A549 (cell line): ENCODE results near the gene ZNF774. TPM values are rescaled to one million over a fixed set of nuclear protein-coding genes. Genes with fewer than 3 reads are reported as not detected.

ENCODE experiments used
- ATAC-seq, 2 experiments: fragments of 200-7000 bp in 1 of 2; fragments of >200 bp in 1 of 2; cut with Nextera tagmentation in 1 of 2; cut with Tn5 transposase in 1 of 2; 3 replicates each; pipeline versions ENCODE4 v1.8.0 to v1.9.1; 2018 to 2020; ENCODE audit warnings: mild to moderate bottlenecking in 1 of 2, moderate library complexity in 1 of 2
- CTCF ChIA-PET: fragments of 300-600 bp; sonication (Branson Sonifier 250); formaldehyde crosslinking; extraction: SDS; loops from one replicate; lab custom pipeline; 2021; ENCODE audit warnings: antibody characterized with exemption, inconsistent platforms; lab: Yijun Ruan, JAX
- POLR2A ChIA-PET: fragments of 350-600 bp; formaldehyde crosslinking; extraction: SDS; loops from one replicate; lab custom pipeline; 2021; ENCODE audit warnings: antibody characterized with exemption, inconsistent platforms; lab: Yijun Ruan, JAX
- DNase-seq, 2 experiments: peaks; one replicate each; pipeline versions ENCODE4 v3.0.0 to v3.0.0-alpha.2; 2011 to 2016; ENCODE audit warnings: low read depth in 1 of 2, low spot score in 1 of 2
- FAIRE-seq: peaks from 2 replicates; lab custom pipeline; 2011; peaks lifted over from hg19 to GRCh38; lab: Jason Lieb, UNC
- H3K27ac ChIP-seq, 2 experiments: fragments of >200 bp; sonication (Bioruptor Twin); formaldehyde crosslinking; 3 replicates each; pipeline ENCODE4 v1.5.1; 2016 to 2017
- H3K4me1 ChIP-seq: fragments of >200 bp; sonication (Bioruptor Twin); formaldehyde crosslinking; 3 replicates; pipeline ENCODE4 v1.6.1; 2016
- H3K4me2 ChIP-seq: fragments of >200 bp; sonication (Bioruptor Twin); formaldehyde crosslinking; 3 replicates; pipeline ENCODE4 v1.6.1; 2016
- H3K4me3 ChIP-seq: fragments of >200 bp; sonication (Bioruptor Twin); formaldehyde crosslinking; 3 replicates; pipeline ENCODE4 v1.5.1; 2016
- H3K9me3 ChIP-seq: fragments of >200 bp; sonication (Bioruptor Twin); formaldehyde crosslinking; 3 replicates; pipeline ENCODE4 v1.6.1; 2016
- CBX8 ChIP-seq: fragments of 200-600 bp; sonication (generic); IDR thresholded peaks from 2 replicates; pipeline ENCODE4 v1.6.1; 2016
- CEBPB ChIP-seq, 2 experiments: fragments of >200 bp in 1 of 2; sonication (Bioruptor Twin) in 1 of 2; formaldehyde crosslinking in 1 of 2; IDR thresholded peaks; 2 replicates each; pipeline ENCODE4 v1.6.1; 2012 to 2016
- CHD2 ChIP-seq: fragments of 150-350 bp; IDR thresholded peaks from 2 replicates; pipeline ENCODE4 v1.6.1; 2014; ENCODE audit warnings: low read length; ENCODE audit not compliant: partially characterized antibody
- EP300 ChIP-seq, 2 experiments: fragments of >200 bp; sonication (Bioruptor Twin); formaldehyde crosslinking; IDR thresholded peaks; 2 replicates in 1 of 2; 3 replicates in 1 of 2; pipeline ENCODE4 v1.6.1; 2016 to 2017
- ESRRA ChIP-seq: fragments of 150-350 bp; IDR thresholded peaks from 2 replicates; pipeline ENCODE4 v1.6.1; 2014; ENCODE audit warnings: mild to moderate bottlenecking, low read length, borderline replicate concordance
- FOSL2 ChIP-seq, 2 experiments: fragments of 450-650 bp in 1 of 2; fragments of >200 bp in 1 of 2; sonication (Bioruptor Twin) in 1 of 2; formaldehyde crosslinking; IDR thresholded peaks; 2 replicates each; pipeline versions ENCODE4 v1.5.0 to v1.6.1; 2016 to 2020; ENCODE audit warnings: mild to moderate bottlenecking in 1 of 2, moderate library complexity in 1 of 2
- FOXS1 ChIP-seq: fragments of 250-450 bp; sonication (Bioruptor Pico); IDR thresholded peaks from 2 replicates; pipeline ENCODE4 v1.5.0; 2020; ENCODE audit warnings: mild to moderate bottlenecking, moderate library complexity
- HOXB13 ChIP-seq: fragments of 250-450 bp; sonication (Bioruptor Pico); IDR thresholded peaks from 2 replicates; pipeline ENCODE4 v1.5.0; 2020; ENCODE audit warnings: low read depth, mild to moderate bottlenecking, moderate library complexity
- KDM5A ChIP-seq: fragments of 200-600 bp; sonication (generic); IDR thresholded peaks from 2 replicates; pipeline ENCODE4 v1.6.1; 2016; ENCODE audit warnings: antibody characterized with exemption, mild to moderate bottlenecking
- MAFK ChIP-seq: fragments of 450-650 bp; IDR thresholded peaks from 2 replicates; pipeline ENCODE4 v1.6.1; 2014; ENCODE audit not compliant: partially characterized antibody
- MYC ChIP-seq: IDR thresholded peaks from 2 replicates; pipeline ENCODE4 v1.6.1; 2012; ENCODE audit warnings: mild to moderate bottlenecking, inconsistent platforms, low read length, improper control_type of control experiment, borderline replicate concordance
- PHF8 ChIP-seq: fragments of 200-600 bp; sonication (generic); IDR thresholded peaks from 2 replicates; pipeline ENCODE4 v1.6.1; 2016; ENCODE audit warnings: low read depth, mild to moderate bottlenecking, antibody characterized with exemption, moderate library complexity, borderline replicate concordance
- POLR2A ChIP-seq: IDR thresholded peaks from 2 replicates; pipeline ENCODE4 v1.6.1; 2012; ENCODE audit warnings: mild to moderate bottlenecking, low read length
- RAD21 ChIP-seq, 2 experiments: fragments of >200 bp in 1 of 2; sonication (Bioruptor Twin) in 1 of 2; formaldehyde crosslinking in 1 of 2; IDR thresholded peaks in 1 of 2; conservative IDR thresholded peaks in 1 of 2; 2 replicates in 1 of 2; 3 replicates in 1 of 2; pipeline ENCODE4 v1.6.1; 2012 to 2018; ENCODE audit warnings: inconsistent platforms in 1 of 2
- TFCP2L1 ChIP-seq: fragments of 250-450 bp; sonication (Bioruptor Pico); IDR thresholded peaks from 2 replicates; pipeline ENCODE4 v1.5.0; 2021; ENCODE audit warnings: mild to moderate bottlenecking
- ZFP36 ChIP-seq: fragments of 450-650 bp; IDR thresholded peaks from 2 replicates; pipeline ENCODE4 v1.6.1; 2014; ENCODE audit warnings: borderline replicate concordance; ENCODE audit not compliant: partially characterized antibody
- WGBS: methylation state at CpG from one replicate; pipeline ENCODE4 v1.1.6; 2017; ENCODE audit errors: missing lambda C conversion rate; 5-methylcytosine and 5-hydroxymethylcytosine counted together
- polyA plus RNA-seq, 4 experiments: library from polyadenylated mRNA; depleted of rRNA in 3 of 4; stranded (reverse); fragments of >200 nt; fragmentation: RNase III in 1 of 4; extraction: RNeasy Plus Mini Kit Qiagen cat#74134 plus additional on column Dnase treatment in 1 of 4; gene quantifications; 2 replicates in 3 of 4; 3 replicates in 1 of 4; pipeline ENCODE4 v1.2.3, GENCODE V29; 2011 to 2017
- TF ChIP-seq, protein P1 (sequence below): fragments of 450-650 bp; IDR thresholded peaks from 2 replicates; pipeline ENCODE4 v1.6.1; 2014; ENCODE audit warnings: antibody characterized with exemption
- TF ChIP-seq, protein P2 (sequence below): fragments of >200 bp; sonication (Bioruptor Twin); formaldehyde crosslinking; IDR thresholded peaks from 3 replicates; pipeline ENCODE4 v1.5.1; 2016
- TF ChIP-seq, protein P3 (sequence below): fragments of 250-450 bp; sonication (Bioruptor Pico); IDR thresholded peaks from 2 replicates; pipeline ENCODE4 v1.5.0; 2020; ENCODE audit warnings: low read depth, mild to moderate bottlenecking, moderate library complexity
- TF ChIP-seq, protein P4 (sequence below): fragments of >200 bp; sonication (Bioruptor Twin); formaldehyde crosslinking; IDR thresholded peaks from 3 replicates; pipeline ENCODE4 v1.6.1; 2016
- TF ChIP-seq, protein P5 (sequence below): IDR thresholded peaks from 2 replicates; pipeline ENCODE4 v1.6.1; 2012; ENCODE audit warnings: low read depth, borderline replicate concordance

The ZNF774 gene
- polyA plus RNA-seq, 2 of the 4 experiments (the other 2 are of a cell fraction) = 1.2 to 1.3 TPM

DNA sequence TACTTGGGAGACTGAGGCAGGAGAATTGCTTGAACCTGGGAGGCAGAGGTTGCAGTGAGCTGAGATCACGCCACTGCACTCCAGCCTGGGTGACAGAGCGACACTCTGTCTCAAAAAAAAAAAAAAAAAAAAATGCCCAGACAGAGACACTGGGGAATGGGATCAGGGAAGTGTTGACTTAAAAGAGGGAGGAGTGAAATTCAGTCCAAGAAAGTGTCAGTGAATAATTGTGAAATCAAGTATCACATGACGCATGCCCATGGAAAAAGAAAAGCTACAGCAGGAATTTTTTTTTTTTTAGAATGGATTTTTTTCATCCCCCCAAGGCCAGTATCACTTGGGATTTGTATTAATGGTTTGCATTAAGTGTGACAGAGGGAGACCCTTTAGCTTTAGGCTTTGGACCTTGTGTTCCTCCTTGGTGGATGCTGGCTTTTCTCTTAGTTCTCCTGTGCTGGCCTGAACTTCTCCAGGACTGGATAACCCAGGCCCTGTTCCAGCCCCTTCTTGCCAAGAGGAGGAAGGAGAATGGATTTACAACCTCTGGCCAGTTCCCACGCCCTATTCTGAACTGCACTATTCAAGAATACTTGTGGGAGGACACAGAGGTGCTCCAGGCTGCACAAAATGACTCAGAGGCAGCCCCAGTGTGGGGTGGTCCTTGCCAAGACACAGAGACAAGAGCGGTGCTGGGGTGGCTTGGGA lies 36.7 kb upstream of the ZNF774 start:
- peak in 1 of 2 experiments; percentile 64 for DNase-seq
- TF ChIP-seq, protein P1, sequence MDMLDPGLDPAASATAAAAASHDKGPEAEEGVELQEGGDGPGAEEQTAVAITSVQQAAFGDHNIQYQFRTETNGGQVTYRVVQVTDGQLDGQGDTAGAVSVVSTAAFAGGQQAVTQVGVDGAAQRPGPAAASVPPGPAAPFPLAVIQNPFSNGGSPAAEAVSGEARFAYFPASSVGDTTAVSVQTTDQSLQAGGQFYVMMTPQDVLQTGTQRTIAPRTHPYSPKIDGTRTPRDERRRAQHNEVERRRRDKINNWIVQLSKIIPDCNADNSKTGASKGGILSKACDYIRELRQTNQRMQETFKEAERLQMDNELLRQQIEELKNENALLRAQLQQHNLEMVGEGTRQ = peak; percentile 44; the same call in 1 of the 2 replicates
- TF ChIP-seq, protein P2, sequence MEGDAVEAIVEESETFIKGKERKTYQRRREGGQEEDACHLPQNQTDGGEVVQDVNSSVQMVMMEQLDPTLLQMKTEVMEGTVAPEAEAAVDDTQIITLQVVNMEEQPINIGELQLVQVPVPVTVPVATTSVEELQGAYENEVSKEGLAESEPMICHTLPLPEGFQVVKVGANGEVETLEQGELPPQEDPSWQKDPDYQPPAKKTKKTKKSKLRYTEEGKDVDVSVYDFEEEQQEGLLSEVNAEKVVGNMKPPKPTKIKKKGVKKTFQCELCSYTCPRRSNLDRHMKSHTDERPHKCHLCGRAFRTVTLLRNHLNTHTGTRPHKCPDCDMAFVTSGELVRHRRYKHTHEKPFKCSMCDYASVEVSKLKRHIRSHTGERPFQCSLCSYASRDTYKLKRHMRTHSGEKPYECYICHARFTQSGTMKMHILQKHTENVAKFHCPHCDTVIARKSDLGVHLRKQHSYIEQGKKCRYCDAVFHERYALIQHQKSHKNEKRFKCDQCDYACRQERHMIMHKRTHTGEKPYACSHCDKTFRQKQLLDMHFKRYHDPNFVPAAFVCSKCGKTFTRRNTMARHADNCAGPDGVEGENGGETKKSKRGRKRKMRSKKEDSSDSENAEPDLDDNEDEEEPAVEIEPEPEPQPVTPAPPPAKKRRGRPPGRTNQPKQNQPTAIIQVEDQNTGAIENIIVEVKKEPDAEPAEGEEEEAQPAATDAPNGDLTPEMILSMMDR = no peak
- no peak for TF ChIP-seq MYC
- TF ChIP-seq CEBPB (IDR thresholded peaks at IDR 0.05) = peak in 1 of 2 experiments; percentile 44; a peak in 1 of 4 replicates
- TF ChIP-seq ESRRA = no peak
- TF ChIP-seq FOSL2 (IDR thresholded peaks at IDR 0.05) = 0 out of 2 replicates have a peak, but pooled peaks have one; percentile 15
- no peak for TF ChIP-seq FOSL2 (CRISPR knock-in tag; IDR thresholded peaks at IDR 0.05)
- no peak for TF ChIP-seq CBX8
- no peak for TF ChIP-seq EP300 (IDR thresholded peaks at IDR 0.05)
- no peak for TF ChIP-seq TFCP2L1
- TF ChIP-seq, all 56 proteins: peak for 3
- H3K27ac ChIP-seq = peak overlapping the region in 1 of 2 experiments; percentile 59; a peak in 3 of 6 replicates
- ChIA-PET CTCF (interaction anchor here (0.7 to 7.7 kb wide), 9 partner anchors 15 to 578 kb away, joined by 3 to 412 read pairs (median 4); partner anchors contain the start of gene ZNF774), POLR2A (interaction anchor here (0.7 to 1.2 kb wide), 2 partner anchors 82 to 331 kb away, joined by 3 to 4 read pairs; partner anchors contain the start of gene CIB1)
- H3K4me2 ChIP-seq = peak overlapping the region; percentile 43; the same call in 2 of the 3 replicates
- peaks cover 12% of the 10 kb centered on the region for H3K4me1 ChIP-seq
- ATAC-seq = peak; percentile 5 to 40; a peak in 2 of 6 replicates
- H3K9me3 ChIP-seq = no peaks in the 10 kb centered on the region
- no peak for FAIRE-seq
- WGBS = 69% methylated on average over 5 of the region's 5 CpGs
- H3K4me3 ChIP-seq = no peak overlapping the region

DNA sequence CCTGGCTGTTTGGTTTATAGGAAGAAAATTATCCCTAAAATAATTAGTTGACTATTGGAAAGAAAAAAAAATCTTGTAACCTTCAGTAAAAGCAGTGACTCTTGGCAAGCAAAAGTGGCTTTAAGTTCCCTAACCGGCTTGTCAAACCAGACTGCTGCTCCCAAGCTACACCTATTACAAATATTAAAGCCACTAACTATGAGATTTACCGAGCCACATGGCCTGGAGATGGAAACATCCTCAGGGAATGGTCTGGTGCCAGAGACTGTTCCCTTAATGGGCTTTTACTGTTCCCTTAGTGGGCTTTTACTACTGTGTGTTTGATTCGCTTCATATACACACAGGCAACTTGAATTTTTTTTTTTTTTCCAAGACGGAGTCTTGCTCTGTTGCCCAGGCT lies 35.9 kb upstream of the ZNF774 start:
- H3K4me2 ChIP-seq = no peak overlapping the region
- ChIA-PET POLR2A (interaction anchor here (1.2 kb wide), 1 partner anchor 82 kb away, joined by 4 read pairs; the partner anchor contains the start of gene CIB1), CTCF (interaction anchor here (0.7 to 7.7 kb wide), 11 partner anchors 9 to 578 kb away, joined by 3 to 412 read pairs (median 4); partner anchors contain the start of gene ZNF774)
- FAIRE-seq (no peak), DNase-seq (no peak), ATAC-seq (no peak)
- H3K4me1 ChIP-seq = peaks cover 15% of the 10 kb centered on the region
- H3K9me3 ChIP-seq = no peaks in the 10 kb centered on the region
- no peak for TF ChIP-seq FOSL2 (IDR thresholded peaks at IDR 0.05)
- no peak for TF ChIP-seq FOSL2 (CRISPR knock-in tag; IDR thresholded peaks at IDR 0.05)
- no peak for TF ChIP-seq MAFK
- no peak for TF ChIP-seq ZFP36
- TF ChIP-seq HOXB13 (CRISPR knock-in tag) = no peak
- TF ChIP-seq RAD21 (conservative IDR thresholded peaks at IDR 0.05 in 1 of 2, IDR thresholded peaks at IDR 0.05 in 1 of 2) = no peak
- TF ChIP-seq, protein P3, sequence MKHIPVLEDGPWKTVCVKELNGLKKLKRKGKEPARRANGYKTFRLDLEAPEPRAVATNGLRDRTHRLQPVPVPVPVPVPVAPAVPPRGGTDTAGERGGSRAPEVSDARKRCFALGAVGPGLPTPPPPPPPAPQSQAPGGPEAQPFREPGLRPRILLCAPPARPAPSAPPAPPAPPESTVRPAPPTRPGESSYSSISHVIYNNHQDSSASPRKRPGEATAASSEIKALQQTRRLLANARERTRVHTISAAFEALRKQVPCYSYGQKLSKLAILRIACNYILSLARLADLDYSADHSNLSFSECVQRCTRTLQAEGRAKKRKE = no peak
- TF ChIP-seq, protein P4, sequence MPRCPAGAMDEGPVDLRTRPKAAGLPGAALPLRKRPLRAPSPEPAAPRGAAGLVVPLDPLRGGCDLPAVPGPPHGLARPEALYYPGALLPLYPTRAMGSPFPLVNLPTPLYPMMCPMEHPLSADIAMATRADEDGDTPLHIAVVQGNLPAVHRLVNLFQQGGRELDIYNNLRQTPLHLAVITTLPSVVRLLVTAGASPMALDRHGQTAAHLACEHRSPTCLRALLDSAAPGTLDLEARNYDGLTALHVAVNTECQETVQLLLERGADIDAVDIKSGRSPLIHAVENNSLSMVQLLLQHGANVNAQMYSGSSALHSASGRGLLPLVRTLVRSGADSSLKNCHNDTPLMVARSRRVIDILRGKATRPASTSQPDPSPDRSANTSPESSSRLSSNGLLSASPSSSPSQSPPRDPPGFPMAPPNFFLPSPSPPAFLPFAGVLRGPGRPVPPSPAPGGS = no peak
- no peak for TF ChIP-seq ESRRA
- no peak for TF ChIP-seq POLR2A
- no peak for TF ChIP-seq KDM5A
- TF ChIP-seq FOXS1 (CRISPR knock-in tag) = no peak
- TF ChIP-seq PHF8 = no peak
- TF ChIP-seq MYC = no peak
- TF ChIP-seq, protein P2 = no peak
- no peak for TF ChIP-seq CBX8
- TF ChIP-seq, protein P5, sequence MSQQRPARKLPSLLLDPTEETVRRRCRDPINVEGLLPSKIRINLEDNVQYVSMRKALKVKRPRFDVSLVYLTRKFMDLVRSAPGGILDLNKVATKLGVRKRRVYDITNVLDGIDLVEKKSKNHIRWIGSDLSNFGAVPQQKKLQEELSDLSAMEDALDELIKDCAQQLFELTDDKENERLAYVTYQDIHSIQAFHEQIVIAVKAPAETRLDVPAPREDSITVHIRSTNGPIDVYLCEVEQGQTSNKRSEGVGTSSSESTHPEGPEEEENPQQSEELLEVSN = no peak
- no peak for TF ChIP-seq TFCP2L1
- no peak for TF ChIP-seq CHD2
- H3K4me3 ChIP-seq = no peak overlapping the region
- WGBS = 77% methylated on average over 4 of the region's 4 CpGs
- no peak overlapping the region; a peak in 1 of 6 replicates for H3K27ac ChIP-seq
